HG02678 (cell line): Measurements from ENCODE around the gene CRKL.
"Not testable (repeated sequence)": the region's sequence is repeated elsewhere in the genome, so short reads cannot be mapped to it uniquely, and the experiment has no call there.

ENCODE experiments used
- ATAC-seq: cut with Tn5 transposase; IDR thresholded peaks from one replicate; pipeline ENCODE4 v1.9.1; 2021; ENCODE audit warnings: mild to moderate bottlenecking, moderate library complexity; ENCODE audit not compliant: unreplicated experiment

The CRKL gene

DNA sequence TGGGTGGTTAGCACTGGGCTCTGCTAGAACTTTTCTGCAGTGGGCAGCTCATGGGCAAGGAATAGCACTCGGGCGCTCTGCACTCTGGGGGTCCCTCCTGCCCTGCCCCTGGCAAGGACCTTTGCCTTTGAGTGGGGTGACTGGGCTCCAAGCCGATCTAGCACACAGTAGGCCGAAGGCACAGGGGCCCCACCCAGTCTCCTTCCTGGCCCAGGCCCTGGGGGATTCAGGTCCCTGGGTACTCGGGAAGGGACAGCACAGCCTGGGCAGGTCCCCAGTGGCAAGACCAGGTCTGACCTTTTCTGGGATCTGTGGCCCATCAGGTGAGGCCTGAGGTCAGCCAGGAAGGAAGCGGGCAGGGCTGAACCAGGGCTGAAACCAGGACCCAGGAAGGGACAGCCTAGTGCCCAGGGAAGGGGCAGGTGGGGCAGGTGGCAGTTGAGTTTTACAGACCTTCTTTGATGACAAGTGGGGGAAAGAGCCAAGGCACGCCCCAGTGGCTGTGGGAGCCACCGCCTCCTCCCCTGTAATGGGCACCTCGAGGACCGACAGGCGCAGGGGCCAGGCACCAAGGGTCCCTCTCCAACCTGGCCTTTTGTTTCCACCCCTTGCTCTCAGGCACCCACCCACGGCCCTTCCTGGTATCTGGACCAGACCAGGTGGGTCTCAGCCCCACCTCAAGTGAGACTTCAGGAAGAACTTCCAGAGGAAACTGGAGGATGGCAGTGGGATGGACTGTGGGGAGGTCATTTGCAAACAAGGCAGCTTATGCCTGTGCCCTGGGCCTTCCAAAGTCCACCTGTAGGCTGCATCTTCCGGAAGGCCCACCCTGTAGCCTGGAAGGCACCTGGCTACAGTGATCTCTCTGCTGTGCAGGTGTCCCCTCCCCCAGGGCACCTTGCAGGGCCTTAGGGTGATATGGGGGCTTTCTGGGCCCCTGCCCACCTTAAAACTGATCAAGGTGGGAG is 49.0 kb downstream of the CRKL start:
- ATAC-seq, result no peak

DNA sequence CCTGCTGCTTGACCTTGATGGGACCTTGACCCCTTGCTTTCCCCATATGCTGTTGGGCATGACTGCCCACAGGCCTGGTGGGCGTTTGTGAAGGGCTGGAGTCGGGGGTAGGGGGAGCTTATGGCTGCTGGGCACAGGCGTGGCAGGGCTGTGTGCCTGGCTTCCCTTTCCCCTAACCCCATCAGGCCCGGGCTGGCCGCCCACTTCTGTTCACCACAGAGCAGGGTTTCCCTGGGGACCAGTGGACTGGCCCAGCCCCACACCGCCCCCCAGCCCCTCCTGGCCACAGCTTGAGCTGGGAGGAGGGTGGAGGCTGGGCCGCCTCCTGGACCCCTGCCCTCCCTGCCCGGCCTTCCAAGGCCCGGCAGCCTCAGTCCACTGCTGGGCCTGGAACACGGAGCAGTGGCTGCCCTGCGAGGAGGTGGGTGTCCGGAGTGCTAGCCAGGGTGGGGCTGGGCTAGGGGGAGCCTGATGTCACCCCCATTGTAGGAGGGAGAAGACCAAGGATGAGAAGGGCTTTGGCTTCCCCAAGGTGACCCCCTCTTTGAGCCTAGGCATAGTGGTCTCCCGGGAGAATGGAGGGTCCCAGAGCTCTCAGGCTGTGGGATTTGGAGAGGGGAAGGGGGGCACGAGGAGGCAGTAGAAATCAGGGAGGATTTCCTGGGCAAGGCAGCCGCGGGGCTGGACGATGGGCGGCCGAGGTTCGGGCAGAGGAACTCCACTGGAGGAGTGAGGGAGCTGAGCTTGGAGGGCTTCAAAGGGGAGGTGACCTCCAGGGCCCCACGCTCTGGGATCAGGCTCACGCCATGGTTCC is 49.9 kb downstream of the CRKL start, which contains the start of gene AIFM3:
Gene AIFM3, plus strand, starts transcription at position 373 of the 814 bp plus-strand sequence. CDS start 690 bp downstream, outside the sequence.
- no peak for ATAC-seq

DNA sequence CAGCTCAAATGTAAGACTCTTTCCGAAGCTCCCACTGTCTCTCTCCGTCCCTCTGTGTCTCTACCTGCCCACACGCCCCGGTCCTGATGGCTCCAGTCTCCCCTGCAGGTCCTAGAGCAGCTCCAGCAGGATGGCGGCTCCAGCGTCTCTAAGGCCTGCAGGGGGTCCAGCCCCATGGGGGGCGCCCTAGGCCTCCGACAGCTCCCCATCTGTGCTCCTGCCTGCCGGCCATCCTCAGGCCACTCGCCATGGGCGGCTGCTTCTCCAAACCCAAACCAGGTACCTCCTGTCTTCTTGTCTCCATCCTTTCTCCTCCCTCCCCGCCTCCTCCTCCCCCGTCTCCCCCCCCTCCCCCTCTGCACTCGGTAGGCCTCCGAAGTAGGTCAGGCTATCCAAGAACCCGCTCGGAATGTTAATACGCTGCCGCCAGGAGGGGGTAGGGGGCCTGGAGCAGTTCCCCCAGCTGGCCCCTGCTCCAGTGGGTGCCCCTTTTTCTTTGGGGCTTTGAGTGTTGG is 50.5 kb downstream of the CRKL start:
- no peak for ATAC-seq

DNA sequence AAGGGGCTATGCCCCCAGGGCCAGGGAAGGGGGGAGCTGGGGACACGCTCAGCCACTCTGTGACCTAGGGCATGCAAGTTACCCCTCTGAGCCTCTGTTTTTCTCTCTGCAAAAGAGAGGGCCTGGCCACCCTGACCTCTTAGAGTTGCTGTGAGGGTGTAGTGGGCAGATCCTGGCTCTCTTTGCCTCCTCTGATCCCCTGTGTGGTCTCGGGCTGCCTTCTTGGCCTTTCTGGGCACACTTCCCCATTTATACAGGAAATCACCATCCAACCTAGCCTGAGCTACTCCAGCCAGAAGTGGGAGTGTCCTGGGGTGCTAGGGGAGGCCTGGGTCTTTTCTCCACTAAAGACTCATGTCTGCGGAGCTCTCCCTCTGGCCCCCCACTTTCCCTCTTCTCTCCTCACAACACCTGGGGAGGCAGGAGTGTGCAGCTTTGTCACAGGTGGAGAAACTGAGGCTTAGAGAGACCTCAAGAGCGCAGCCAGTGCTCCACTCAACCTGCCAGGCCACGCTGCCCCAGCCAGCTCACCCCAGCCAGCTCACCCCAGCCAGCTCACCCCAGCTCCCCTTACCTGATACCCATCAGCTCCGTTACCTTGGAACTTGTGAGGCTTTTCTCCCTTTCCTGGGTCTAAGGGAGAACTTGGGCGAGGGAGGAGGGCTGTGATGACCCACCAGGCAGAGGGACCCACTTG is 51.2 kb downstream of the CRKL start:
- no peak for ATAC-seq

DNA sequence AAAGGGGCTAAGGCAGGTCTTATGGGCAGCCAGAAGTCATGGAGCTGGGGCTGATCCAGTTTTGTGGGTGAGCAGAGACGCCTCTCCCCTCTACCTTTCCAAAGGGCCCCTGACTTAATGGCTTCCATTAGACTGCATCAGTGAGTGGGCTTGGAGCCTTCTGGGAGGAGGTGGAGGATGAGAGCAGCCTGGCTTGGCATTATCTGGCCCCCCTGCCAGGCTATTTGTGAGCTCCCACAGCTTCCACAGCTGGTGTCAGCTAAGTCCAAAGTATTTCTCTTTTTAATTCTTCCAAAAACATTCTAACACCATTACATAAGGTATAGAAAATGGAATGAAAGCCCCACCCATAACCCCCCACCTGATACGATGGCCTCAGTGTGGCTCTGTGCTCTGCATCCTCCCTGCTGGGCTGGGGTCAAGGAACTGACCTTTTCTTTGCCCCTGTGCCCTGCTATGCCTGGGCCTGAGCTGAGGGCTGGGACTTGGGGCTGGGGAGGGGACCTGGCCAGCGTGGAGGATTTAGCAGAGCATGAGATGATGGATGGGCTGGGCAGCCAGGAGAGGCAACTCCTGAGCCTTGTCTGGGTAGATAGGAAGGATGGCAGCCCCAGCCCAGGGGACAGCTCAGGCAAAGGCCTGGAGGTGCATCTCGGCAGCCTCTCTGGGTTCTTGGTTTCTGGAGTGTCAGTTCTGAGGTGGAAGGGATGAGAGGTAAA is 53.9 kb downstream of the CRKL start:
- no peak for ATAC-seq

DNA sequence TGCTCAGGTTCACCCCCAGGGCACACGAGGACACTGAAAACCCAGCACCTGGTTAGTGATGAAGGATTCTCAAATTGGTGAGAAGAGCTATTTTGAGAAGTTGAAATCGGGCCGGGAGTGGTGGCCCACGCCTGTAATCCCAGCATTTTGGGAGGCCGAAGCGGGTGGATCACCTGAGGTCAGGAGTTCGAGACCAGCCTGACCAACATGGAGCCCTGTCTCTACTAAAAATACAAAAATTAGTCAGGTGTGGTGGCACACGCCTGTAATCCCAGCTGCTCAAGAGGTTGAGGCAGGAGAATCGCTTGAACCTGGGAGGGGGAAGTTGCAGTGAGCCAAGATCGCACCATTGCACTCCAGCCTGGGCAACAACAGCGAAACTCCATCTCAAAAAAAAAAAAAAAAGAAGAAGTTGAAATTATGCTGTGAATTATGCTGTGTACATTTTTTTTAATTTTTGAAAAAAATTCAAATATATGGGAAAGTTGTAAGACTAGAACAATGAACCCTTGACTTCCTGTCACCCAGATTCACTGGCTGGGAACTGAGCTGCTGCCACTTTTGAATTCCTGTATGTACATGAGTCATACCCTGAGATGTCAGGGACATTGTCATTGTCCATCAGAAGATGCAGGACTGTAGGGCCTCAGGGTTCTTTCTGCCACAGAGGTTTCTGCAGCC is 54.9 kb downstream of the CRKL start:
- not testable (repeated sequence) for ATAC-seq

DNA sequence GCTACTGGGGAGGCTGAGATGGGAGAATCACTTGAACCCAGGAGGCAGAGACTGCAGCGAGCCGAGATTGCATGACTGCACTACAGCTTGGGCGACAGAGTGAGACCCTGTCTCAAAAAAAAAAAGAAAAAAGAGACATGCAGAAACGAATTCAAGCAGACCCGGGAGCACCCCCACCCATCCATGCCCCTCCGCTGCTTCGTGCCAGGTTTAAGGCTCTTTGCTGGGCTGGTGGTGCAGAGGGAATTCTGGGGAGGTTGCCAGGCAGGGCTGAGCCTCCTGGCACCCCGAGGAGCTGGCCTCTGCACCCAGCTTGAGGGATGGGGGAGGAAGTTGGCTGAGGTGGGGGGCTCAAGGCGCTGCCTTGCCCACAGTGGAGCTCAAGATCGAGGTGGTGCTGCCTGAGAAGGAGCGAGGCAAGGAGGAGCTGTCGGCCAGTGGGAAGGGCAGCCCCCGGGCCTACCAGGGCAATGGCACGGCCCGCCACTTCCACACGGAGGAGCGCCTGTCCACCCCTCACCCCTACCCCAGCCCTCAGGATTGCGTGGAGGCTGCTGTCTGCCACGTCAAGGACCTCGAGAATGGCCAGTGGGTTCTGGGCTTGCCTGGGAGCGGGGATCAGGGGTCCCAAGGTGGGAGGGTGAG is 55.8 kb downstream of the CRKL start:
- ATAC-seq, result no peak

DNA sequence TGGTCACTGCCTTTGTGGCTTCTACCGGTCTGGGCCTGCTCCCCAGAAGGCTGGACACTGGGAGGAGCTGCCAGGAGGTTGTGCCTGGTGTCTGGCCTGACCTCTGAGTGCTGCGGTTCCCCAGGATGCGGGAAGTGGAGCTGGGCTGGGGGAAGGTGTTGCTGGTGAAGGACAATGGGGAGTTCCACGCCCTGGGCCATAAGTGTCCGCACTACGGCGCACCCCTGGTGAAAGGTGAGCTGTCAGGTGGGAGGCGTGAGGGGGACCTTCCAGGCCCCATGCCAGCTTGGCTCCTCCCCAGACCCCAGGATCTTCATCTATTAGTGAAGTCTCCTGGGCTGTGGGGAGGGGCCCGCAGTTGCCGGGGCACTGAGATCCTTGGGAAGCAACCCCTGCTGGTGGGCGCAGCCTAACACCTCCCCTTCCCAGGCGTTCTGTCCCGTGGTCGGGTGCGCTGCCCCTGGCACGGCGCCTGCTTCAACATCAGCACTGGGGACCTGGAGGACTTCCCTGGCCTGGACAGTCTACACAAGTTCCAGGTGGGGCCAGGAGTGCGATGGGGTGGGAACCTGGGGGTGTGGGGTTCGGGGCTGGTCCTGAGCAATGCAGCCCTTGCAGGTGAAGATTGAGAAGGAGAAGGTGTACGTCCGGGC is 56.6 kb downstream of the CRKL start:
- no peak for ATAC-seq

DNA sequence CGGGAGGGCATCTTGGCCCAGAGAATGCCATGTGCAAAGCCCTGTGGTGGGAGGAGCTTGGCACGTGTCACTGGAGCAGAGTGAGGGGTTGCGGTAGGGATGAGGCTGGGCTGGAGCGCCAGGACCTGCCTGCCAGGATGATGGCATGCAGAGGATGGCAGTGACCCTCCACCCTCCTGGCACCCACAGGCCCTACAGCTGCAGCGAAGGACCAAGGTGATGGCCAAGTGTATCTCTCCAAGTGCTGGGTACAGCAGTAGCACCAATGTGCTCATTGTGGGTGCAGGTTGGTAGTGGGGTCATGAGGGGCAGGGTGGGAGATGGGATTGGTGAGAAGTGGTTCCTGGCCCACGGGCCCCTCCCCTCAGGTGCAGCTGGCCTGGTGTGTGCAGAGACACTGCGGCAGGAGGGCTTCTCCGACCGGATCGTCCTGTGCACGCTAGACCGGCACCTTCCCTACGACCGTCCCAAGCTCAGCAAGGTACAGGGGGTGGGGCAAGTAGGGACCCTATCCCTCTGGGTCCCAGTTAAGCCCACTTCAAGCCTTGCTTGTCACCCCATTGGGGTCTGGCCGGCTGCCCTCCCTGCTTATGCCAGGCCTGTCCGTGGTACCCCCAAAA is 57.2 kb downstream of the CRKL start:
- no peak for ATAC-seq

DNA sequence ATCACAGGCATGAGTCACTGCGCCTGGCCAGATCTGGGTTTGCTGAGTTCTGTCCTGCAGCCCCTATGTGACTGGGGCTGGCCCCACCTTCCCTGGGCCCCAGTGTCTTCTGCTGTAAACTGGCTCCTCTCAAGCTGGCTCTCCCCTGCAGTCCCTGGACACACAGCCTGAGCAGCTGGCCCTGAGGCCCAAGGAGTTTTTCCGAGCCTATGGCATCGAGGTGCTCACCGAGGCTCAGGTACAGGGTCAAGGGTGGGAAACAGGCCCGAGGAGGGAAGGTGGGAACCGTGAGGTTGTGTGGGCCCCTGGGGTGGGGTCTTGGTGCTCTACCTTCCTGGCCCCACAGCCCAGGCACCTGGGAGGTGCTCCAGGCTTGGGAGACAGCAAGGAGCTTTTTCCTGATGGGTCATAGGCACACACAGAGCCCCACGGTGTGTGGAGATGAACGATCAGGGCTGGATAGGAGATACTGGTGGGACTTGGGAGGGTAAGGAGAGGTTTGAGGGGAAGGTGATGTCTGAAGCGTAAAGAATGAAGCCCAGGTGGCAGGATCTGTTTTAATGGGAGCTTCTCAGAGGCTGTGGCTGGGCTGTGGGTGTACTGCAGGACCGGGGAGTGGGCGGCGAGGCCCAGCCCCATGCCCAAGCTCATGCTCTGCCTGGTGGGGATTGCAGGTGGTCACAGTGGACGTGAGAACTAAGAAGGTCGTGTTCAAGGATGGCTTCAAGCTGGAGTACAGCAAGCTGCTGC is 58.5 kb downstream of the CRKL start:
- ATAC-seq, result no peak

DNA sequence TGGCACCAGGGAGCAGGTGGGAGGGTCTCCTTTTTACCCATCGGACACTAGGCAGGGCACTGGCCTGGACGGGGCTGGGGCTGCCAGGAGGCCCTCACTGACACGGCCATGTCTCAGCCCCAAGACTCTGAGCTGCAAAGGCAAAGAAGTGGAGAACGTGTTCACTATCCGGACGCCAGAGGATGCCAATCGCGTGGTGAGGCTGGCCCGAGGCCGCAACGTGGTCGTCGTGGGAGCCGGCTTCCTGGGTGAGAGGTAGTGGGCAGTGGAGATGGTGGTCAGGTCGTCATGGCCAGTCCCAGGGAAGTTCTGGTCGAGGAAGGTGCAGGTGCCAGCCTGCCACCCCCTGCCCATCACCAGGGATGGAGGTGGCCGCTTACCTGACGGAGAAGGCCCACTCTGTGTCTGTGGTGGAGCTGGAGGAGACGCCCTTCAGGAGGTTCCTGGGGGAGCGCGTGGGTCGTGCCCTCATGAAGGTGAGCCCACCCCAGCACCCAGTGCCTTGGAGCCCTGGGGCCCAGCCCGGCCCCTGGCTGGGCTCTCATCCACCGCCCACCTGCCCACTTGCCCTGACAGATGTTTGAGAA is 59.2 kb downstream of the CRKL start:
- ATAC-seq, result no peak

DNA sequence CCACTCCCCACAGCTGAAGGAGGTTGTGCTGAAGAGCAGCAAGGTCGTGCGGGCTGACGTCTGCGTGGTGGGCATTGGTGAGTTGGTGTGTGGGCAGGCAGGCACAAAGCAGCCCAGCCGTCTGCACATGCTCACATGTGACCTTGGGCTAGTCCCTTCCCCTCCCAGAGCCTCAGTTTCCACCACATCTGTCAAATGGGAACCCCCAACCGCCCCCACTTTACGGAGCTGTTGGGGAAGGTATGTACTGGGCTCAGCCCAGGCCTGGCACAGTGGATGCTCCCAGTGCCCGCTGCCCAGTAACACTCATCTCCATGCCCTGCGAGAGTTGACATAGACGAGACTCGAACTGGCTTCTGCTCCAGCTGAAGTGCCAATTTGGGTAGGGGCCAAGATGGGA is 59.8 kb downstream of the CRKL start:
- ATAC-seq, result no peak

DNA sequence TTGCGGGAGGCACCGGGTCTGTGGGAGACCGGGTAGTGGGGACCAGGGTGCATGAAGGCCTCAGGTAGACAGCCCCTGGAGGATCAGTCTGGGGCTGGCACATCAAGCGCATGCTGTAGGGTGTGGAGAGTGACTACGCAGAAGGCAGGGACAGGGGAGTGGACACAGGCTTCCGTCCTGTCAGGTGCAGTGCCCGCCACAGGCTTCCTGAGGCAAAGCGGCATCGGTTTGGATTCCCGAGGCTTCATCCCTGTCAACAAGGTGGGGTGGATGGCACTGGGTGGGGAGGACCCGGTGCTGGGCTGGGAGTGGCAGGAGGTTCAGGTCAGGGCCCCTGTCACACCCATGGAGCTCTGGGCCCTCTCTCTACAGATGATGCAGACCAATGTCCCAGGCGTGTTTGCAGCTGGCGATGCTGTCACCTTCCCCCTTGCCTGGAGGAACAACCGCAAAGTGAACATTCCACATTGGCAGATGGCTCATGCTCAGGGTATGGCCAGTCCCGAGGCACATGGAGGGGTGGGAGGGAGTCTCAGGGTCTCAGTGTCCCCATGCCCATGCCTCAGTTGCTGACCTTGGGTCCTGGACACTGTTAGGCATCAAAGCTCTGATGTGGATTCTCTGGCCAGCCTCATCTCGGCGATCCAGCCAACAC is 60.4 kb downstream of the CRKL start:
- no peak for ATAC-seq

DNA sequence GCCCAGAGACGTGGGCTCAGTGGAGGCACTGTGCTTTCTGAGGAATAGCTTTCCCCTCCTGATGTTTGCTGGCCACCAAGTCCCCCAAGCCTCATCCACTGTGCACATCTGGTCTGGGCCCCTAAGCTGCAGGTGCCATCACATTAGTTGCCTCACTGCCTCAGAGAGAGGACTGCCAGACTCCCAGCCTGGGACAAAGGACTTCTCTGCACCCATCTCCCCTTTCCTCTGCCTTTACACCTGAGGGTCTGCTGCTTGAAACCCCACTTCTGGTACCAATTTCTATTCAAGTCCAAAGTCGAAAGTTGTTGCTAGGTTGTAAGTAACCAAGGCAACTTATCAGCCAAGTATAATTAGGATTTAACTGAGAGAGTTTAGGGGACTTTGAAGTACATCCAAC is 61.2 kb downstream of the CRKL start:
- no peak for ATAC-seq

DNA sequence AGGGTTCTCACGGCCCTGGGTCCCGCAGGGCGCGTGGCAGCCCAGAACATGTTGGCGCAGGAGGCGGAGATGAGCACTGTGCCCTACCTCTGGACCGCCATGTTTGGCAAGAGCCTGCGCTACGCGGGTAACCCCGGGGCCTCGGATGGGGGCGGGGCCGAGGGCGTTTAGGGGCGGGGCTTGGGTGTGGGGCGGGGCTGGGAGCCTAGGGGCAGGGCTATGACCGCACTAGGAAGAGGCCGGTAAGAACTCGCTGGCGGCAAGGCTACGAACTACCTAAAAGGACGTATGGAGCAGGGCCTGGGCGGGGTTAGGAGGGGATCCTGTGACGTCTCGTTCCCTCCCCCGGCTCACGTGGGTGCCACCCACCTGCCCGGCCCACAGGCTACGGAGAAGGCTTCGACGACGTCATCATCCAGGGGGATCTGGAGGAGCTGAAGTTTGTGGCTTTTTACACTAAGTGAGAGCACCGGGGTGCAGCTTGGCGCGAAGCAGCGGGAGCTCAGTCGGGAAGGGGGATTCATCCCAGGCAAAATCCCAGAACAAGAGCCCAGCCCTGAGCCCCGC is 62.1 kb downstream of the CRKL start:
- ATAC-seq, result no peak

DNA sequence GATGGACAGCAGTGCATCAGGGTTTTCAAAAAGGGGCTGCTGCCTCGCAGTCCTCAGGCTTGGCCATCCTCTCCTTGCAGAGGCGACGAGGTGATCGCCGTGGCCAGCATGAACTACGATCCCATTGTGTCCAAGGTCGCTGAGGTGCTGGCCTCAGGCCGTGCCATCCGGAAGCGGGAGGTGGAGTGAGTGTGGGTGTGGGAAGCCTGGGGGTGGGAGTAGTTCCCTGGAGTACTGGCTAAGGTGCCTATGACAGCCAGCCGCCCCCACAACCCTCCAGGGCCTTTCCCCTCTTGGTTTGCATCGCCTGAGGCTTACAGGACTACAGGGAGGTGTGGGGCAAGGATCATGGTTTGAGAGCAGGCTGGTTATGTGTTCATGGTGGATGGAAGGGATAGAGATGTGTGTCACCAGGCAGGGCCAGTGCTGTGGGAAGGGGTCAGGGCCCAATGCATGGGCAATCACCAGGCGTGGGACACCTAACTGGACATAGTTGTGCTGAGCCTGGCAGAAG is 62.8 kb downstream of the CRKL start:
- ATAC-seq, result no peak
